Neural crest cell (in vitro differentiated cells): ENCODE results near the gene KCNK7. TPM values are rescaled to one million over a fixed set of nuclear protein-coding genes. Genes with fewer than 3 reads are reported as not detected.

Experiments used
- DNase-seq: peaks from one replicate; pipeline ENCODE4 v3.0.0; 2021; ENCODE audit warnings: low read depth, mixed read lengths, low spot score
- H3K27ac Mint-ChIP-seq: one replicate; pipeline ENCODE4 v1.8.0; 2021; ENCODE audit warnings: mild to moderate bottlenecking, mixed read lengths; ENCODE audit not compliant: unreplicated experiment
- H3K27me3 Mint-ChIP-seq: 2 replicates; pipeline ENCODE4 v1.8.0; 2021; ENCODE audit warnings: low read depth, mild to moderate bottlenecking, mixed read lengths
- H3K36me3 Mint-ChIP-seq: 2 replicates; pipeline ENCODE4 v1.8.0; 2021; ENCODE audit warnings: low read depth, mild to moderate bottlenecking, mixed read lengths
- H3K4me1 Mint-ChIP-seq: 2 replicates; pipeline ENCODE4 v1.8.0; 2021; ENCODE audit warnings: mixed read lengths
- H3K4me3 Mint-ChIP-seq: one replicate; pipeline ENCODE4 v1.8.0; 2021; ENCODE audit warnings: mild to moderate bottlenecking, mixed read lengths
- H3K9me3 Mint-ChIP-seq: 2 replicates; pipeline ENCODE4 v1.8.0; 2021; ENCODE audit warnings: mixed read lengths
- total RNA-seq: library from RNA; stranded (reverse); gene quantifications from 2 replicates; pipeline ENCODE4 v1.2.1, GENCODE V29; 2021
- TF ChIP-seq, protein P1 (sequence below): fragments of 200-600 bp; sonication (generic); conservative IDR thresholded peaks from 2 replicates; pipeline ENCODE4 v1.5.0; 2021; ENCODE audit warnings: antibody characterized with exemption, mild to moderate bottlenecking

KCNK7 gene
- total RNA-seq, 1 donor from 2014 or later = 1.0 TPM

DNA sequence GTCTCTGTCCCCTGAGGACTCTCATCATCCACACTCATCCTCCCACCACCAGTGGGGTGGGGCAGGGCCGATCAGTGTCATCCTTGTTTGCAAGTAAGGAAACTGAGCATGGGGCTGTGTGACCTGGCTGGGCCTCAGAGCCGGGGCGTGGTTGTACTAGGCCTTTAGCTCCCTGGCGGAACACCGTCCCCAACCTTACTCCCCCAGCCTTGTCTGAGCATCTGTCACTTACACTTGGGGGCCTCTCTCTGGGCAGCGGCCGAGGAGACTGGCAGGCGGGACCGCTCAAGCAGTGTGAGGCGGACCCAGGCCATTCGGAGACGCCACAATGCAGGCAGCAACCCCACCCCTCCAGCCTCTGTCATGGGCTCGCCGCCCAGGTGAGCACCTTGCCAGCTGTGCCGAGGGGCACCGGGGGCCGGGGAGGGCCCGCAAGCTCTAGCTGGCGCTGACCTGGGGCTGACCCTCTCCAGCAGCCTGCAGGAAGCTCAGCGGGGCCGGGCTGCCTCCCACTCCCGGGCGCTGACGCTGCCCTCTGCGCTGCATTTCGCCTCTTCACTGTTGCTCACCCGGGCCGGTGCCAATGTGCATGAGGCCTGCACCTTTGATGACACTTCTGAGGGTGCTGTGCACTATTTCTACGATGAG, 23.8 kb upstream of the KCNK7 start:
- Mint-ChIP-seq H3K27ac (no peak overlapping the region), H3K9me3 (no peaks in the 10 kb centered on the region), H3K27me3 (no peaks in the 10 kb centered on the region), H3K4me1 (peaks cover 17% of the 10 kb centered on the region), H3K36me3 (peaks cover 5% of the 10 kb centered on the region), H3K4me3 (peak overlapping the region; percentile 78)
- DNase-seq = no peak
- TF ChIP-seq, protein P1, sequence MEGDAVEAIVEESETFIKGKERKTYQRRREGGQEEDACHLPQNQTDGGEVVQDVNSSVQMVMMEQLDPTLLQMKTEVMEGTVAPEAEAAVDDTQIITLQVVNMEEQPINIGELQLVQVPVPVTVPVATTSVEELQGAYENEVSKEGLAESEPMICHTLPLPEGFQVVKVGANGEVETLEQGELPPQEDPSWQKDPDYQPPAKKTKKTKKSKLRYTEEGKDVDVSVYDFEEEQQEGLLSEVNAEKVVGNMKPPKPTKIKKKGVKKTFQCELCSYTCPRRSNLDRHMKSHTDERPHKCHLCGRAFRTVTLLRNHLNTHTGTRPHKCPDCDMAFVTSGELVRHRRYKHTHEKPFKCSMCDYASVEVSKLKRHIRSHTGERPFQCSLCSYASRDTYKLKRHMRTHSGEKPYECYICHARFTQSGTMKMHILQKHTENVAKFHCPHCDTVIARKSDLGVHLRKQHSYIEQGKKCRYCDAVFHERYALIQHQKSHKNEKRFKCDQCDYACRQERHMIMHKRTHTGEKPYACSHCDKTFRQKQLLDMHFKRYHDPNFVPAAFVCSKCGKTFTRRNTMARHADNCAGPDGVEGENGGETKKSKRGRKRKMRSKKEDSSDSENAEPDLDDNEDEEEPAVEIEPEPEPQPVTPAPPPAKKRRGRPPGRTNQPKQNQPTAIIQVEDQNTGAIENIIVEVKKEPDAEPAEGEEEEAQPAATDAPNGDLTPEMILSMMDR = no peak

DNA sequence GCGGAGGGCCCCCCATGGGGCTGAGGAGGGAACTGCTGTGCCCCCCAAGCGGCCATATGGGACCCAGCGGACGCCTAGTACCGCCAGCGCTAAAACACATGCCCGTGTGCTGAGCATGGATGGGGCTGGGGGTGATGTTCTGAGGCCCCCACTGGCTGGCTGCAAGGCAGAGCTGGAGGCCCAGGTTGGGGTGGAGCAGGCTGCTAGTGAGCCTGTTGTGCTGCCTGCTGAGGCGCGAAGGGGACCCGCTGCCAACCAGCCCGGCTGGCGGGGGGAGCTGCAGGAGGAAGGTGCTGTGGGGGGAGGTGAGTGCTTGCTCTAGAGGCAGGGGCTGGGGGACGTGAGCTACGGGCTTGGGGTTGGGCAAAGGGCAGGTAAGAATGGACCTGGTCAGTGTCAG, 23.2 kb upstream of the KCNK7 start:
- H3K9me3 Mint-ChIP-seq = no peaks in the 10 kb centered on the region
- DNase-seq = no peak
- TF ChIP-seq, protein P1 = no peak
- peak overlapping the region; percentile 78 for H3K4me3 Mint-ChIP-seq
- no peaks in the 10 kb centered on the region for H3K27me3 Mint-ChIP-seq
- H3K36me3 Mint-ChIP-seq = peaks cover 5% of the 10 kb centered on the region
- H3K4me1 Mint-ChIP-seq = peaks cover 17% of the 10 kb centered on the region
- no peak overlapping the region for H3K27ac Mint-ChIP-seq

DNA sequence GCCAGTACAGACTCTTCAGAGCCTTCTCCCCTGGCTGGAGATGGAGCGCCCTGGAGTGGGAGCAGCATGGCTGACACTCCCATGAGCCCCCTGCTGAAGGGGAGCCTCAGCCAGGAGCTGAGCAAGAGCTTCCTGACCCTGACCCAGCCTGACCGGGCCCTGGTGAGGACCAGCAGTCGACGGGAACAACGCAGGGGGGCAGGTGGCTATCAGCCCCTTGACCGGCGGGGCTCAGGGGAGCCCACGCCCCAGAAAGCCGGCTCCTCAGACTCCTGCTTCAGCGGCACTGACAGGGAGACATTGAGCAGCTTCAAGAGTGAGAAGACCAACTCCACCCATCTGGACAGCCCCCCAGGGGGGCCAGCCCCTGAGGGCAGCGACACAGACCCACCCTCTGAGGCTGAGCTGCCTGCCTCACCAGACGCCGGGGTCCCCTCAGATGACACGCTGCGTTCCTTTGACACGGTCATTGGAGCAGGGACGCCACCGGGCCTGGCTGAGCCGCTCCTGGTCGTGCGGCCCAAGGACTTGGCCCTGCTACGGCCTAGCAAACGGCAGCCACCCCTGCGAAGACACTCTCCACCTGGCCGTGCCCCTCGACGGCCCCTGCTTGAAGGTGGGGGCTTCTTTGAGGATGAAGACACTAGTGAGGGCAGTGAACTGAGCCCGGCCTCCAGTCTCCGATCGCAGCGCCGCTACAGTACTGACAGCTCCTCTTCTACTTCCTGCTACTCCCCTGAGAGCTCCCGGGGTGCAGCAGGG, 22.6 kb upstream of the KCNK7 start:
- Mint-ChIP-seq H3K4me3 (peak overlapping the region; percentile 41), H3K27ac (no peak overlapping the region), H3K27me3 (no peaks in the 10 kb centered on the region), H3K4me1 (peaks cover 17% of the 10 kb centered on the region), H3K9me3 (no peaks in the 10 kb centered on the region), H3K36me3 (peaks cover 5% of the 10 kb centered on the region)
- TF ChIP-seq, protein P1 = no peak
- no peak for DNase-seq

DNA sequence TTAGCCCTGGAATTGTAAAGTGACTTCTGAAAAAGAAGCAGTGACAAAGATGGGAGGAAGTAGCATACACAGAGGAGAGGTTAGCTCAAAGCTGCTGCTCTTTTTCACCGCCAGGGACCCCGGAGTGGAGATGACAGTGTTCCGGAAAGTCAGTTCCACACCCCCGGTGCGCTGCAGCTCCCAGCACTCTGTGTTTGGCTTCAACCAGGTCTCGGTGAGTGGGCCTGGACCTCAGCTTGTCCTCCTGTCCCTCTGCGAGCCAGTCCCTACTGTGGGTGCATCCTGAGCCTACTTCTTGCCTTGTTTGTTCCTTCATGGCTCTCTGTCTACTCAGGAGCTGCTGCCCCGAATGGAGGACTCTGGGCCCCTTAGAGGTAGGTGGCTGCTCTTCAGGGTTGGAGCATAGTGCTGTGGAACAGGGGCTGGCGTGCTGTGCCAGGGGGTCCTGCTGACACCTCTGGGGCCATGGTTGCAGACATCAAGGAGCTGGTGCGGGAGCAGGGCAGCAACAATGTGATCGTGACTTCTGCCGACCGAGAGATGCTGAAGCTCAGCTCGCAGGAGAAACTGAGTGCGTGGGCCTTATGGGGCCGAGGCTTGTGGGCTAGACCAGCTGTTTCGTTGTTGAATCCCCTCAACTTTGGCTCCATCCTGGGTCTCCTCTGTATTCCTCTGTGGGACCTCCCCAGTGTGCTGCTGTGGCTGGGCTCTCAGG, 21.7 kb upstream of the KCNK7 start:
- Mint-ChIP-seq H3K36me3 (peaks cover 5% of the 10 kb centered on the region), H3K27ac (no peak overlapping the region), H3K9me3 (no peaks in the 10 kb centered on the region), H3K4me3 (peak overlapping the region; percentile 95), H3K4me1 (peaks cover 20% of the 10 kb centered on the region), H3K27me3 (no peaks in the 10 kb centered on the region)
- DNase-seq = no peak
- TF ChIP-seq, protein P1 = no peak

DNA sequence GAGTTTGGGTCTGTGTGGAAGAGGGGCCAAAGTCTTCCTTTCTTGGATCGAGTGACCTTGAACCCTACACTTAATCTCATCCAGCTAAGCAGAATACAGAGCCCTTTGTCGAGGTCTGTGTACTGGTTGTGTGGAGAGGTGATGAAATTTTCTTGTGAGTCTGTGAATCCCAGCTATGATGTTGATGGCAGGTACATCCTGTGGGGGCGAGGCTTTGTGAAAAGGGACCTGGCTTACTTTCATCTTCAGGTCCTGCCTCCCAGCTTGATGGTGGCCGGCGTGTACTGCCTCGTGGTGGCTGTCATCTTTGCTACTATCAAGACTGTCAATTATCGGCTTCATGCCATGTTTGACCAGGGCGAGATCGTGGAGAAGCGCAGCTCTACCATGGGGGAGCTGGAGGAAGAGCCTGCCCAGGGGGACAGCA, 21.0 kb upstream of the KCNK7 start:
- TF ChIP-seq, protein P1 = no peak
- Mint-ChIP-seq H3K36me3 (peaks cover 5% of the 10 kb centered on the region), H3K4me3 (peak overlapping the region; percentile 95), H3K9me3 (no peaks in the 10 kb centered on the region), H3K27me3 (no peaks in the 10 kb centered on the region), H3K4me1 (peaks cover 26% of the 10 kb centered on the region), H3K27ac (peak overlapping the region; percentile 95)
- DNase-seq = no peak
